ENCODE measurements around the gene FKTN.

Gene FKTN

GRCh38 chr9:105656131-105656921 is 98.4 kb downstream of the FKTN start:
- Histone ChIP-seq H3K9ac (ENCODE audit: low read depth, low read length) (no peak overlapping the region), H2AFZ (ENCODE audit: low read depth, low read length) (no peak overlapping the region), H3K36me3 (ENCODE audit: insufficient read depth, low read length) (no peaks in the 10 kb centered on the region), H3K27me3 (ENCODE audit: insufficient read depth, low read length, poor library complexity) (no peaks in the 10 kb centered on the region), H3K9me3 (ENCODE audit: insufficient read depth, low read length, severe bottlenecking) (no peaks in the 10 kb centered on the region), H3K4me3 (ENCODE audit: low read depth in 1 of 2, low read length in 2 of 2) (no peak overlapping the region), H4K20me1 (ENCODE audit: insufficient read depth, low read length) (no peaks in the 10 kb centered on the region), H3K27ac (ENCODE audit: low read length) (no peak overlapping the region), H3K4me2 (ENCODE audit: insufficient read depth, low read length) (no peak overlapping the region), H3K79me2 (ENCODE audit: insufficient read depth, low read length) (no peaks in the 10 kb centered on the region), H3K4me1 (ENCODE audit: insufficient read depth, low read length) (no peaks in the 10 kb centered on the region)
- TF ChIP-seq EZH2 (IDR thresholded peaks at IDR 0.05; ENCODE audit: borderline replicate concordance, low read depth, low read length, severe bottlenecking): no peak
- TF ChIP-seq CTCF (IDR thresholded peaks at IDR 0.05; ENCODE audit: borderline replicate concordance, extremely low read depth, low read length, poor library complexity, severe bottlenecking): no peak
- DNase-seq (no peak), ATAC-seq (ENCODE audit: insufficient read depth, low read depth) (no peak)

DNA sequence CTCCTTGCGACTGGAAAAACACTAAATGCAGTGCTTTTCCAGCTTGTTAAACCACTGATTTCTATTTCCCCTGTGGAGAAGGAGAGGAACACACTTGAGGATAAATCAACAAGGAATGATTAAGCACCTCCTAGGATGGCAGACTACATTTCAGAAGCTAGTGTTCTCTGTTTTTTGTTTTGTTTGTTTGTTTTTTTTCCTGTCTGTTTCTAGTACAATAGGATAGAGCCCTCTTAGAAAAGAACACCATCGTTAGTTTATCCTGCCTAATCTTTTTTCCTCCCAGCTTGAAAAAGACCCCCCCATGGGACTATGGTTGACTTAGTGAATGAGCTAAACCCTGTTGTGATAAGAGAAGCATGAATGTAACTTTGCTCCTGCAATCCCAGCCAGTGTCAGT is 100.4 kb downstream of the FKTN start:
- H3K4me2 ChIP-seq (ENCODE audit: insufficient read depth, low read length): no peak overlapping the region
- TF ChIP-seq EZH2 (IDR thresholded peaks at IDR 0.05; ENCODE audit: borderline replicate concordance, low read depth, low read length, severe bottlenecking) (no peak), CTCF (IDR thresholded peaks at IDR 0.05; ENCODE audit: borderline replicate concordance, extremely low read depth, low read length, poor library complexity, severe bottlenecking) (no peak)
- H3K36me3 ChIP-seq (ENCODE audit: insufficient read depth, low read length): no peaks in the 10 kb centered on the region

GRCh38 chr9:105661011-105661410 is 103.1 kb downstream of the FKTN start:
- no peak overlapping the region for H2AFZ ChIP-seq (ENCODE audit: low read depth, low read length)
- H3K27me3 ChIP-seq (ENCODE audit: insufficient read depth, low read length, poor library complexity): no peaks in the 10 kb centered on the region
- H3K36me3 ChIP-seq (ENCODE audit: insufficient read depth, low read length): no peaks in the 10 kb centered on the region
- H3K9ac ChIP-seq (ENCODE audit: low read depth, low read length): no peak overlapping the region
- H3K4me1 ChIP-seq (ENCODE audit: insufficient read depth, low read length): no peaks in the 10 kb centered on the region
- H3K4me3 ChIP-seq (ENCODE audit: low read depth in 1 of 2, low read length in 2 of 2): no peak overlapping the region
- H3K9me3 ChIP-seq (ENCODE audit: insufficient read depth, low read length, severe bottlenecking): no peaks in the 10 kb centered on the region
- H3K27ac ChIP-seq (ENCODE audit: low read length): no peak overlapping the region
- no peak overlapping the region for H3K4me2 ChIP-seq (ENCODE audit: insufficient read depth, low read length)
- DNase-seq: no peak
- H4K20me1 ChIP-seq (ENCODE audit: insufficient read depth, low read length): no peaks in the 10 kb centered on the region
- ATAC-seq (ENCODE audit: insufficient read depth, low read depth): no peak
- H3K79me2 ChIP-seq (ENCODE audit: insufficient read depth, low read length): no peaks in the 10 kb centered on the region
- TF ChIP-seq CTCF (IDR thresholded peaks at IDR 0.05; ENCODE audit: borderline replicate concordance, extremely low read depth, low read length, poor library complexity, severe bottlenecking) (no peak), EZH2 (IDR thresholded peaks at IDR 0.05; ENCODE audit: borderline replicate concordance, low read depth, low read length, severe bottlenecking) (no peak)

More for the DNA sequence above, 100.4 kb downstream of the FKTN start:
- no peak for ATAC-seq (ENCODE audit: insufficient read depth, low read depth)
- H4K20me1 ChIP-seq (ENCODE audit: insufficient read depth, low read length): no peaks in the 10 kb centered on the region
- H3K27ac ChIP-seq (ENCODE audit: low read length): no peak overlapping the region
- H3K9me3 ChIP-seq (ENCODE audit: insufficient read depth, low read length, severe bottlenecking): no peaks in the 10 kb centered on the region
- H3K27me3 ChIP-seq (ENCODE audit: insufficient read depth, low read length, poor library complexity): no peaks in the 10 kb centered on the region
- H3K4me3 ChIP-seq (ENCODE audit: low read depth in 1 of 2, low read length in 2 of 2): no peak overlapping the region
- H2AFZ ChIP-seq (ENCODE audit: low read depth, low read length): no peak overlapping the region
- DNase-seq: no peak
- H3K4me1 ChIP-seq (ENCODE audit: insufficient read depth, low read length): no peaks in the 10 kb centered on the region
- no peaks in the 10 kb centered on the region for H3K79me2 ChIP-seq (ENCODE audit: insufficient read depth, low read length)
- H3K9ac ChIP-seq (ENCODE audit: low read depth, low read length): no peak overlapping the region

Data from DND-41 (cell line).